ENCODE measurements around the gene POLR1G. TPM values are rescaled to one million over a fixed set of nuclear protein-coding genes. Genes with fewer than 3 reads are reported as not detected.

The POLR1G gene
- total RNA-seq, 3 donors from 2014 or later (not counting 1 experiment from before 2014, with no cell fraction given), result 0.28 to 1.4 (median 0.45) TPM

DNA sequence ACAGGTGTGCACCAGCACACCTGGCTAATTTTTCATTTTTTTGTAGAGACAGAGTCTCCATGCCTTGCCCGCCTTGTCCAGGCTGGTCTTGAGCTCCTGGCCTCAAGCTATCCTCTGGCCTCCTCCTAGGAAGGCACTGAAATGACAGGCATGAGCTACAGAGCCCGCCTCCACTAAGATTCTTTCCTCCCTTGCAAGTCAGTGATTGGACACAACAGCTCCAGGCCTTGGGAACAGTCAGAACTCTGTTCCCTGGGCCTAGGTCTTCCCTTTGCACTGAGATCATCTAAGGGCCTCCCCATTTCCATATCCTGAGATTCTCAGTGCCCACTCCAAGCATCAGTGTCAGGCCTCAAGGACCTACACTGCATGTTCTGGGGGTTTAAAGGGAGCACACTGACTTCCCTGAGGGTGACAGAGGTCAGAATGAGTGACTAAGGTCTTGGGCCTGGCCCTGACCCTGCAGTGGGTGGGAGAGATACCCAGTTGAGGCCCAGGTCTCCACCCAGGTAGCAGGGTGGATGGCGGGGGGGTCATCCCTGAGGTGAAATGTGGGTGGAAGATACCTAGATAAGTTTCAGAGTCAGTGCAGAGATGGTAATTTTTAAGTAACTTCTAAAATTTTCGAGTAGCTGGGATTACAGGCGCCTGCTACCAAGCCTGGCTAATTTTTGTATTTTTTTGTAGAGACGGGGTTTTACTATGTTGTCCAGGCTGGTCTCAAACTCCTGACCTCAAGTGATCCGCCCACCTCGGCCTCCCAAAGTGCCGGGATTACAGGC is 34.6 kb downstream of the POLR1G start:
- Histone ChIP-seq H3K4me3 (ENCODE audit: low read length) (no peak overlapping the region), H3K36me3 (ENCODE audit: control insufficient read depth, insufficient read depth, low read length) (no peaks in the 10 kb centered on the region), H3K4me1 (ENCODE audit: control insufficient read depth, insufficient read depth, low read length) (peaks cover 51% of the 10 kb centered on the region), H3K9me3 (ENCODE audit: control insufficient read depth, insufficient read depth, low read length) (no peaks in the 10 kb centered on the region), H3K27ac (ENCODE audit: low read length) (no peak overlapping the region), H3K27me3 (ENCODE audit: control insufficient read depth, insufficient read depth, low read length) (no peaks in the 10 kb centered on the region)
- Mint-ChIP-seq H3K9me3 (no peaks in the 10 kb centered on the region), H3K27ac (peak overlapping the region; percentile 86 to 92), H3K4me1 (peaks cover 35 to 50% of the 10 kb centered on the region in 2 donors), H3K4me3 (peak overlapping the region; percentile 81), H3K36me3 (no peaks in the 10 kb centered on the region), H3K27me3 (ENCODE audit: low read depth in 2 of 2) (no peaks in the 10 kb centered on the region)
- 96% methylated on average over 9 of the region's 9 CpGs for WGBS (ENCODE audit: insufficient coverage)
- ATAC-seq (no peak), DNase-seq (no peak)
- TF ChIP-seq, protein P1, sequence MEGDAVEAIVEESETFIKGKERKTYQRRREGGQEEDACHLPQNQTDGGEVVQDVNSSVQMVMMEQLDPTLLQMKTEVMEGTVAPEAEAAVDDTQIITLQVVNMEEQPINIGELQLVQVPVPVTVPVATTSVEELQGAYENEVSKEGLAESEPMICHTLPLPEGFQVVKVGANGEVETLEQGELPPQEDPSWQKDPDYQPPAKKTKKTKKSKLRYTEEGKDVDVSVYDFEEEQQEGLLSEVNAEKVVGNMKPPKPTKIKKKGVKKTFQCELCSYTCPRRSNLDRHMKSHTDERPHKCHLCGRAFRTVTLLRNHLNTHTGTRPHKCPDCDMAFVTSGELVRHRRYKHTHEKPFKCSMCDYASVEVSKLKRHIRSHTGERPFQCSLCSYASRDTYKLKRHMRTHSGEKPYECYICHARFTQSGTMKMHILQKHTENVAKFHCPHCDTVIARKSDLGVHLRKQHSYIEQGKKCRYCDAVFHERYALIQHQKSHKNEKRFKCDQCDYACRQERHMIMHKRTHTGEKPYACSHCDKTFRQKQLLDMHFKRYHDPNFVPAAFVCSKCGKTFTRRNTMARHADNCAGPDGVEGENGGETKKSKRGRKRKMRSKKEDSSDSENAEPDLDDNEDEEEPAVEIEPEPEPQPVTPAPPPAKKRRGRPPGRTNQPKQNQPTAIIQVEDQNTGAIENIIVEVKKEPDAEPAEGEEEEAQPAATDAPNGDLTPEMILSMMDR (IDR thresholded peaks at IDR 0.05), result no peak
- intact Hi-C loops (cut with micrococcal nuclease), result no loop called here

DNA sequence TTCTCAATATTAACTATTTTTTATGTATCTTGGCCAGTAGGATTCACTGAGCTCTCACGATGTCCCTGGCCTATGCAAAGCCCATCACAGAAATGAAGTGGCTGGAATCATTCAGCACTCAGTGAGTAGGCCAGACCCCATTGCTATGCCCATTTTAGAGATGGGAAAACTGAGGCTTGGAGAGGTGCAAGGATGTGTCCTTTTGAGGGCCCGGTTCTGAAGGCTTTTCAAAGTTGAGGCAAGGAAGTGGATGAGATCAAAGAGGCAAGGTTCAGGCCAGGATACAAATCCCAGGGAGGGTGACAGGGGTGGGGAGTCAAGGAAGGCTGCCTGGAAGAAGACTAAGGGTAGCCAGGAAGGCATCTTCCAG is 35.9 kb downstream of the POLR1G start:
- peaks cover 42 to 57% of the 10 kb centered on the region in 2 donors for H3K4me1 Mint-ChIP-seq
- H3K27ac Mint-ChIP-seq, result peak overlapping the region; percentile 94 to 98
- H3K9me3 Mint-ChIP-seq, result no peaks in the 10 kb centered on the region

GRCh38 chr19:45442778-45443461 is 36.5 kb downstream of the POLR1G start:
- Mint-ChIP-seq H3K36me3 (no peaks in the 10 kb centered on the region), H3K9me3 (no peaks in the 10 kb centered on the region), H3K4me1 (peaks cover 47 to 61% of the 10 kb centered on the region in 2 donors), H3K4me3 (peak overlapping the region; percentile 95), H3K27ac (peak overlapping the region; percentile 94 to 98), H3K27me3 (ENCODE audit: low read depth in 2 of 2) (no peaks in the 10 kb centered on the region)
- intact Hi-C loops (cut with micrococcal nuclease), result loop anchor here (1.0 to 2.0 kb wide), 2 partner anchors 7 to 14 kb away; no protein-coding TSS in a partner anchor
- TF ChIP-seq, protein P1 (IDR thresholded peaks at IDR 0.05), result no peak
- peaks cover 1% of the 10 kb centered on the region for H3K36me3 ChIP-seq (ENCODE audit: control insufficient read depth, insufficient read depth, low read length)
- 13% methylated on average over 15 of the region's 15 CpGs for WGBS (ENCODE audit: insufficient coverage)
- H3K4me3 ChIP-seq (ENCODE audit: low read length), result peak overlapping the region; percentile 36
- H3K27me3 ChIP-seq (ENCODE audit: control insufficient read depth, insufficient read depth, low read length), result no peaks in the 10 kb centered on the region
- H3K4me1 ChIP-seq (ENCODE audit: control insufficient read depth, insufficient read depth, low read length), result peaks cover 65% of the 10 kb centered on the region
- peak; percentile 57 to 76 for DNase-seq
- peak; percentile 3 to 51 (median 21) for ATAC-seq
- no peaks in the 10 kb centered on the region for H3K9me3 ChIP-seq (ENCODE audit: control insufficient read depth, insufficient read depth, low read length)
- H3K27ac ChIP-seq (ENCODE audit: low read length), result peak overlapping the region; percentile 59

More for the DNA sequence above, 35.9 kb downstream of the POLR1G start:
- Histone ChIP-seq H3K27me3 (ENCODE audit: control insufficient read depth, insufficient read depth, low read length) (no peaks in the 10 kb centered on the region), H3K9me3 (ENCODE audit: control insufficient read depth, insufficient read depth, low read length) (no peaks in the 10 kb centered on the region), H3K27ac (ENCODE audit: low read length) (peak overlapping the region; percentile 59), H3K4me3 (ENCODE audit: low read length) (no peak overlapping the region), H3K4me1 (ENCODE audit: control insufficient read depth, insufficient read depth, low read length) (peaks cover 60% of the 10 kb centered on the region), H3K36me3 (ENCODE audit: control insufficient read depth, insufficient read depth, low read length) (no peaks in the 10 kb centered on the region)
- intact Hi-C loops (cut with micrococcal nuclease), result loop anchor here (1.0 to 2.0 kb wide), 2 partner anchors 8 to 14 kb away; no protein-coding TSS in a partner anchor
- 90% methylated on average over 2 of the region's 2 CpGs for WGBS (ENCODE audit: insufficient coverage)
- TF ChIP-seq, protein P1 (IDR thresholded peaks at IDR 0.05), result no peak
- ATAC-seq, result no peak
- H3K27me3 Mint-ChIP-seq (ENCODE audit: low read depth in 2 of 2), result no peaks in the 10 kb centered on the region
- H3K4me3 Mint-ChIP-seq, result peak overlapping the region; percentile 95
- no peaks in the 10 kb centered on the region for H3K36me3 Mint-ChIP-seq
- DNase-seq, result no peak
